SK-N-SH (cell line): ENCODE results near the gene PSD2.

Experiments used
- EP300 ChIP-seq, 2 experiments: IDR thresholded peaks; 2 replicates each; pipeline versions ENCODE4 v1.4.0 to v1.6.1; 2012; ENCODE audit warnings: borderline replicate concordance in 1 of 2, low read depth in 1 of 2, low read length in 1 of 2
- POLR2AphosphoS5 ChIP-seq: IDR thresholded peaks from 2 replicates; pipeline ENCODE4 v1.6.1; 2012; ENCODE audit warnings: low read depth, low read length
- TF ChIP-seq, protein P1 (sequence below): fragments of 200-600 bp; sonication (generic); IDR thresholded peaks from 2 replicates; pipeline ENCODE4 v1.6.1; 2017; ENCODE audit warnings: antibody characterized with exemption, mild to moderate bottlenecking, moderate library complexity

DNA sequence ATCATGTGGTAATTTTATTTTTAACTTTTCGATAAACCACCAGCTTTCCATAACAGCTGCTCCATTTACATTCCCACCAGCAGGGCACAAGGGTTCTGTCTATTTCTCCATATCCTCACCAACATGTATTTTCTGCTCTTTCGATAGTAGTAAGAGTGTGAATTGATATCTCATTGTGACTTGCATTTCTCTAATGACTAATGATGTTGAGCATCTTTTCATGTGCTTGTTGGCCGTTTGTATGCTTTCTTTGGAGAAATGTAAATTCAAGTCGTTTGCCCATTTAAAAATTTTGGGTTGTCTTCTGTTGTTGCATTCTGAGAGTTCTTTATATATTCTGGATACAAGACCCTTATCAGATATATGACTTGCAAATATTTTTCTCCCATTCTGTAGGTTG is 45.9 kb downstream of the PSD2 start:
- TF ChIP-seq EP300 (IDR thresholded peaks at IDR 0.05; ENCODE audit: borderline replicate concordance in 1 of 2, low read depth in 1 of 2, low read length in 1 of 2) (no peak), POLR2AphosphoS5 (no peak)
- TF ChIP-seq, protein P1, sequence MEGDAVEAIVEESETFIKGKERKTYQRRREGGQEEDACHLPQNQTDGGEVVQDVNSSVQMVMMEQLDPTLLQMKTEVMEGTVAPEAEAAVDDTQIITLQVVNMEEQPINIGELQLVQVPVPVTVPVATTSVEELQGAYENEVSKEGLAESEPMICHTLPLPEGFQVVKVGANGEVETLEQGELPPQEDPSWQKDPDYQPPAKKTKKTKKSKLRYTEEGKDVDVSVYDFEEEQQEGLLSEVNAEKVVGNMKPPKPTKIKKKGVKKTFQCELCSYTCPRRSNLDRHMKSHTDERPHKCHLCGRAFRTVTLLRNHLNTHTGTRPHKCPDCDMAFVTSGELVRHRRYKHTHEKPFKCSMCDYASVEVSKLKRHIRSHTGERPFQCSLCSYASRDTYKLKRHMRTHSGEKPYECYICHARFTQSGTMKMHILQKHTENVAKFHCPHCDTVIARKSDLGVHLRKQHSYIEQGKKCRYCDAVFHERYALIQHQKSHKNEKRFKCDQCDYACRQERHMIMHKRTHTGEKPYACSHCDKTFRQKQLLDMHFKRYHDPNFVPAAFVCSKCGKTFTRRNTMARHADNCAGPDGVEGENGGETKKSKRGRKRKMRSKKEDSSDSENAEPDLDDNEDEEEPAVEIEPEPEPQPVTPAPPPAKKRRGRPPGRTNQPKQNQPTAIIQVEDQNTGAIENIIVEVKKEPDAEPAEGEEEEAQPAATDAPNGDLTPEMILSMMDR: 0 out of 2 replicates have a peak, but pooled peaks have one; percentile 13
